PC-3 (cell line): ENCODE measurements around the gene NKD1.

Experiments used
- CTCF ChIP-seq: fragments of 300-600 bp; sonication (generic); conservative IDR thresholded peaks from 2 replicates; pipeline ENCODE4 v1.5.1; 2017; ENCODE audit warnings: antibody characterized with exemption, low read depth, mild to moderate bottlenecking, low read length
- EZH2 ChIP-seq: fragments of 300-600 bp; sonication (generic); IDR thresholded peaks from one replicate; pipeline ENCODE4 v1.6.1; 2017; ENCODE audit warnings: antibody characterized with exemption, mild to moderate bottlenecking, low read length; ENCODE audit not compliant: unreplicated experiment

DNA sequence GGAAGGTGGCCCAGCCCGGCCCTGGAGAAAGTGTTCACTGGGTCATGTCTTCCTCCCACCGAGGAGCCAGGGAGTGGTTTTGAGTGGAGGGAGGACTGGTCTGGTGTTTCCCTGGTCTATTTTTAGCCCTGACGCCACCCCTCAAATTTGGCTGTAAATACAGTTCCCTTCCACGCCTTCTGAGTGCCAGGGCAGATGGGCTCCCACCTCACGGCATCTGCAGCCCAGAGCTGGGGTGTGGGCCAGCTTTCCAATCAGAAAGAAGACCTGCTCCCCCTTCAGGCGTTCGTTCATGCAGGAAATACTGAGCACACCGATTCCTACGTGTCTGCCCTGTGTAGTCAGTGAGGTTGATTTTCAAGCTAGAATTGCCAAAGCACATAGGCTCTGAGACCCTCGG, 79.2 kb downstream of the NKD1 start:
- no peak for TF ChIP-seq CTCF
- no peak for TF ChIP-seq EZH2
